ENCODE measurements around the gene CCDC122. TPM values are rescaled to one million over a fixed set of nuclear protein-coding genes. Genes with fewer than 3 reads are reported as not detected.
A peak's percentile ranks its signal among the peaks of the same experiment; 100 is the strongest.

The CCDC122 gene
- polyA plus RNA-seq, 1 experiment: 1.6 TPM

- no peak overlapping the region for H3K4me3 ChIP-seq (ENCODE audit: low read depth, low read length)
- H3K27ac ChIP-seq (ENCODE audit: low read depth, low read length): no peak overlapping the region
- DNase-seq (ENCODE audit: low read depth, low spot score): no peak
- no peaks in the 10 kb centered on the region for H3K9me3 ChIP-seq (ENCODE audit: control insufficient read depth, insufficient read depth, low read length)
- POLR2A ChIA-PET: no interaction called here
- H3K27me3 ChIP-seq (ENCODE audit: control insufficient read depth, insufficient read depth, low read length): no peaks in the 10 kb centered on the region
- CTCF ChIA-PET: interaction anchor here (1.0 kb wide), 1 partner anchor 67 kb away, joined by 3 read pairs; no protein-coding TSS in a partner anchor
- TF ChIP-seq CTCF (IDR thresholded peaks at IDR 0.05; ENCODE audit: low read depth, low read length): no peak
Observed at GRCh38 chr13:43872181-43872580, 7.4 kb downstream of the CCDC122 start.

GRCh38 chr13:43865892-43866291 lies 13.6 kb downstream of the CCDC122 start:
- Histone ChIP-seq H3K4me3 (ENCODE audit: low read depth, low read length) (no peak overlapping the region), H3K27me3 (ENCODE audit: control insufficient read depth, insufficient read depth, low read length) (no peaks in the 10 kb centered on the region), H3K27ac (ENCODE audit: low read depth, low read length) (peak overlapping the region; percentile 25), H3K9me3 (ENCODE audit: control insufficient read depth, insufficient read depth, low read length) (peaks cover 9% of the 10 kb centered on the region; the same call in 1 of the 2 replicates)
- peak; percentile 39 for DNase-seq (ENCODE audit: low read depth, low spot score)
- CTCF ChIA-PET: interaction anchor here (1.2 kb wide), 1 partner anchor 1272 kb away, joined by 3 read pairs; no protein-coding TSS in a partner anchor
- TF ChIP-seq CTCF (IDR thresholded peaks at IDR 0.05; ENCODE audit: low read depth, low read length): no peak
- POLR2A ChIA-PET: interaction anchor here (0.9 to 1.0 kb wide), 2 partner anchors 13 to 14 kb away, joined by 3 read pairs; partner anchors contain the start of genes CCDC122 and LACC1

GRCh38 chr13:43864921-43865320 lies 14.6 kb downstream of the CCDC122 start:
- H3K9me3 ChIP-seq (ENCODE audit: control insufficient read depth, insufficient read depth, low read length): peaks cover 9% of the 10 kb centered on the region; the same call in 1 of the 2 replicates
- no peak overlapping the region for H3K4me3 ChIP-seq (ENCODE audit: low read depth, low read length)
- no peak for DNase-seq (ENCODE audit: low read depth, low spot score)
- CTCF ChIA-PET: no interaction called here
- H3K27ac ChIP-seq (ENCODE audit: low read depth, low read length): no peak overlapping the region
- no peak for TF ChIP-seq CTCF (IDR thresholded peaks at IDR 0.05; ENCODE audit: low read depth, low read length)
- H3K27me3 ChIP-seq (ENCODE audit: control insufficient read depth, insufficient read depth, low read length): no peaks in the 10 kb centered on the region
- POLR2A ChIA-PET: no interaction called here

GRCh38 chr13:43861863-43862262 lies 17.7 kb downstream of the CCDC122 start:
- no peak for TF ChIP-seq CTCF (IDR thresholded peaks at IDR 0.05; ENCODE audit: low read depth, low read length)
- H3K27ac ChIP-seq (ENCODE audit: low read depth, low read length): no peak overlapping the region
- H3K27me3 ChIP-seq (ENCODE audit: control insufficient read depth, insufficient read depth, low read length): no peaks in the 10 kb centered on the region
- DNase-seq (ENCODE audit: low read depth, low spot score): no peak
- CTCF ChIA-PET: no interaction called here
- H3K9me3 ChIP-seq (ENCODE audit: control insufficient read depth, insufficient read depth, low read length): peaks cover 9% of the 10 kb centered on the region; the same call in 1 of the 2 replicates
- POLR2A ChIA-PET: no interaction called here
- H3K4me3 ChIP-seq (ENCODE audit: low read depth, low read length): no peak overlapping the region

GRCh38 chr13:43852923-43853404 lies 26.6 kb downstream of the CCDC122 start:
- Histone ChIP-seq H3K27me3 (ENCODE audit: control insufficient read depth, insufficient read depth, low read length) (no peaks in the 10 kb centered on the region), H3K4me3 (ENCODE audit: low read depth, low read length) (no peak overlapping the region), H3K27ac (ENCODE audit: low read depth, low read length) (no peak overlapping the region), H3K9me3 (ENCODE audit: control insufficient read depth, insufficient read depth, low read length) (peaks cover 5% of the 10 kb centered on the region)
- no peak for DNase-seq (ENCODE audit: low read depth, low spot score)
- POLR2A ChIA-PET: no interaction called here
- CTCF ChIA-PET: no interaction called here
- TF ChIP-seq CTCF (IDR thresholded peaks at IDR 0.05; ENCODE audit: low read depth, low read length): no peak

Measured in AG04450 (cell line).